Activated CD4-positive, alpha-beta T cell treated with anti-CD3 and anti-CD28 coated beads, Interleukin-2, amount 50 U/mL, for 48 hours (primary cell): ENCODE data around the gene PPP1R7.
A peak's percentile ranks its signal among the peaks of the same experiment; 100 is the strongest.

ENCODE experiments used
- DNase-seq, 2 experiments: peaks; one replicate each; pipeline ENCODE4 v3.0.0-alpha.2; 2020

The PPP1R7 gene

DNA sequence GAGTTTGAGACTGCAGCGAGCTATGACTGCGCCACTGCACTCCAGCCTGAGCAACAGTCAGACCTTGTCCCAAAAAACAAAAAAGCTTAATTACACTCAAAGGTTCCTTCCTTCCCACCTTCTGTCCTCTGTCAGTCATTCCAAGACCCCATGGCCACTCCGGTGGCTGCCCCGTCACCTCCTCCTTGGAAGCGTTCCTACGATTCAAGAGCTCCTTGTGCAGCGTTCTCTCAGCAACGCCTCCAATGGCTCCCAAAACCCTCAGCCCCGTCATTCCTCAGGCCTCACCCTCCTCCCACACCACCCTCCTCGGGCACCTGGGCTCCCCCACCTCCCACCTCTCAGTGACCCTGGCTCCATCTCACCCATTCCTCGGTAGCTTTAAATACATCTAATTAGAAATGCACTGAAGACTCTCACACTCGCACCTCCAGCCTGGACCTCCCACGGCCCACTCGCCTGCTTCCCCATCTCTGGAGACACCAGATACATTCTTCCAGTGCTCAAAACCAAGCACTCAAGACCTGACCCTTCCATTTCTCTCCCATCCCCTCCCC, 9.0 kb upstream of the PPP1R7 start:
- no peak for DNase-seq

DNA sequence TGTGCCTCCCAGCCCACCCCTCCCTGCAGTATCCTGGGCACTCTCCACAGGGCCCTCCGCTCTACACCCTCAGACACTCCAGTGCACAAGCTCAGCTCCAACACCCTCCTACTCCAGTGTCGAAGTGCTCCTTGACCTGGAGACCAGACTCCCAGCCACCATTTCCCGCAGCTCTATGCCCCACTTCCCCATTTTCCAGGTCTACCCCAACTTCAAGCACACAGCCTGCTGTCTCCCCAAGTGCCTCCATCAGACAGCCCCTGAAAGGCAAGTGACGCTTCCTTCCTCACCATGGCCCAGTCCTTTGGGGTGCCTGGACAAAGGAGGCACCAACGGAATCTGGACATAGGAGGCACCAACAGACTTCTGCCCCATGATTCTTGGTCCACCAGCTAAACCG, 8.2 kb upstream of the PPP1R7 start:
- no peak for DNase-seq

DNA sequence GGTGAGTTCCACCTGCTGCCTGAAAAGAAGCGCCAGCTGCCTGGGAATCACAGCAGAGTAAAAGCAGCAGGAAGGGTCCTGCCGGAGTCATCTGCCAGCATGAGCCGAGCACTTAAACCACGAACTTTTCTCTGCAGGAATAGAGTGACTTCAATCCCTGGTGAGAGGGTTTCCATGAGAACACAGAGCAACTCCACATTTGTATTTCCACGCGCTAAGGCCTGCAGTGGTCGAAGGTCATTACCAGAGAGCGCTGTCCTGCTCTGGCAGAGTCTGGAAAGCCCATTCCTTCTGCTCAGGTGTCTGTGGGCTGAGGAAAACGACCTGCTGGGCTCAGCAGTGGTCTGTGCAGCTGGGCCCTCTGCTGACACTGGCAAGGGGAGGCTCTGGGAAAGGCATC, 7.7 kb upstream of the PPP1R7 start:
- DNase-seq: no peak

DNA sequence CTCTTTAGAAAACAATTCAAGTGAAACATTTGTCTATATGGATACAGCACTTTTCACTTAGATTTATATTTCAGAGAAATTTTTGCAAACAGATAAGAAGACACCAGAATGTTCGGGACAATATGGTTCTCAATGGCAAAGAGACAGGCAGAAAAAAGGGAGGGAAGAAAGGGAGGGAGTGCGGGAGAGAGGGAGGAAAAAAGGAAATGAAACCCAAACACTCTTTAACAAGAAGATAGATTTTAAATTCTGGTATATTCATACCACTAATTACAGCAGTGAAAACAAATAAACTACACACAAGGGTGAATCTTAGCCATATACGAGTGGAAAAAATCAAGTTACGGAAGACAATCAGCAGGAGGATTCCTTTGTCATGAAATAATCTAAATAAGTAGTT, 4.0 kb upstream of the PPP1R7 start:
- no peak for DNase-seq

- DNase-seq: no peak
These were observed 2.9 kb upstream of the PPP1R7 start for GRCh38 chr2:241147336-241147735.

DNA sequence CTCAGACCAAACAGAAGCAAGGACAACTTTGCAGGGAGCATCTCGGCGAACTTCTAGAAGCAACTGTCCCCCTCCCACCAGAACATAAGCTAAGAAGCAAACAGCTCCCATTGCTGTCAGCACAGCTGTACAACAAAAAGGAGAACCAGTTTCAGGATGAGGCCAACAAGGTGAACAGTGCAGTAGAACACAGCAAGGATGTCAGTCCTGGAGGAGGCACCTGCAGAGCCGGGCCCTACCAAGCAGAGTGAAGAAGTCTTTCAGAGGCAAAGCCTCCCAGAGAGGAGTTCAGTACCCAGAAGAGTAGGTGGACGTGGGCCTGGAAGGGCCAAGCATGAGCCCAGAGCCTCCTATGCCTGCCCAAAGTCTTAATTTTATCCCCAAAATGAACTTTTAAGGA, 2.0 kb upstream of the PPP1R7 start:
- DNase-seq: no peak

GRCh38 chr2:241148891-241149674, 1.2 kb upstream of the PPP1R7 start, which contains the start of gene PASK:
Gene PASK, minus strand, starts transcription at chr2:241149472. Its CDS starts 6,440 bp downstream, at chr2:241143032.
- peak; percentile 93 to 96 for DNase-seq

DNA sequence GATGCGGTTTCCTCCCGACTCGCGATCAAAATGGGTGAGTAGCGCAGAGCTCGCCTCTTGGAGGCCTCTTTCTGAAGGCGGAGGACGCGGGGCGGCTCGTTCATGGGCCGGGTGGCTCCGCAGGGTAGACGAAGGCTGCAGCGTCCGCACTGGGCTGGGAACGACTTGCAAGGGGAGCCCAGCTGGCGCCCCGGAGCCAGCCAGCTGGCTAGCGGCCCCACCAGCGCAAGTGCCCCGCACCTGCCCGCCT, 667 bp upstream of the PPP1R7 start:
- DNase-seq: no peak

- no peak for DNase-seq
These were observed 628 bp downstream of the PPP1R7 start for GRCh38 chr2:241150660-241151530.

DNA sequence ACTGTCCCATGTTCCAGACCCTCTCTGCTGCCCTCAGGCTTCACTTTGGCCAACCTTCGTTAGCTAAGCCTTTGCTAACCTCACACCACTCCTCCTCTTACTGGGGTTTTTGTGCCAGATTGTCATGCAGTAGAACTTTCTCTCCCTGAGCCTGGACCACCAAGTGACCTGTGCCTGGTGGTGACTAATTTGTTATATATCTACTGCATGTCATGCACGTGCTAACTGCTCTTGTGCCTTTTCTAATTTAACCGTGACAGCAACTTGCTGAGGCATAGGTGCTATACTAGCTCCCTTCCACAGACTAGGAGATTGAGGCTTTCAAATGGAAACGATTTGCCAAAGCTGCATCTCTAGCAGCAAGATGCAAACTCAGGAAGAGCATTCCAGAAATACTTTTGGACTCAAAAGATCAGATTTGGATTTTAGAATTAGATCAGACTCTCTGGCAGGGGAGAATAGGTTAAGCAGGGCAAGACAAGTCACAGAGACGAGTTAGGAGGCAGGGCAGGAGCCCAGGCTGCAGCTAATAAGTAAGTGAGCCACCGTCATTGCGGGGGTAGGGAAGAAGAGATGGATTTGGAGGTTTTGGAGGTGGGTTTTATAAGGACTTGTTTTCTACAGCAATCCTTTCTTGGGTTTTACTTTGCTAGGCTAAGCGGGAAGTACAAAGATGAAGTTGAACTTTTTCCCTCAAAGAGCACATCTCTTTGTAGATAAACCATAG, 1.8 kb downstream of the PPP1R7 start:
- no peak for DNase-seq

DNA sequence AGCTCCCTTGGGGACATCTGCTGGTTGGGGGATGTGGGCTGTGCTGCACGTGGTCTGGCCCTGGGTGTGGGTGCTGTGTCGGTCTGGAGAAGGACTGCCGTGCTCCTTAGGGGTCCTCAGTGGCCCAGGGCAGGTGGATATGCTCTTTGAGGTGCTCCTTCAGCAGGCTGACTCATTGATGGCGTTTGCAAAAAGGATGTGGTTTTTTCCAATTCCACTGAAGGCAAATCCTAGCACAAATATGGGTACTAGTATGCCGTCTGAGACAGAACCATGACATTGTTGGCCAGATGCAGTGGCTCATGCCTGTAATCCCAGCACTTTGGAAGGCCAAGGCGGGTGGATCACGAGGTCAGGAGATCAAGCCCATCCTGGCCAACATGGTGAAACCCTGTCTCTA, 3.3 kb downstream of the PPP1R7 start:
- peak in 1 of 2 experiments; percentile 28 for DNase-seq

GRCh38 chr2:241154915-241155314, 4.6 kb downstream of the PPP1R7 start:
- peak; percentile 44 to 64 for DNase-seq

DNA sequence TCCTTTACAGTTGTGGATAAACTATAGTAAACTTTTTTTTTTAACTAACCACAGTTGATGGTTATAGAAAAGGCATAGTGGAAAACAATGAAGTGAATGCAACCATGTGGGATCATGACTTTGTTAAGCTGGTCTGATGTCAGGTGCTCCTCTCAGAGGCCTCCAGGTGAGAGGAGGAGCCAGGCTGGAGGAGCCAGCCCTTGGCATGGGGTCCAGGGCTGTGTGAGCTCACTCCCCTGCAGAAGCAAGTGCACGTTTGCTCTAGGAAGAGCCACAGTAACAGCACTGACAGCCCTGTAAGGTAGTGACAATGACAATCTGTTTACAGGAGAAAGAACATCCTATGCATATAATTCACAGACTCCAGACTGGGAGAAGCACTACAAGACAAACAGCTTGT, 5.7 kb downstream of the PPP1R7 start:
- DNase-seq: no peak

GRCh38 chr2:241156971-241157441, 6.7 kb downstream of the PPP1R7 start:
- DNase-seq: no peak

DNA sequence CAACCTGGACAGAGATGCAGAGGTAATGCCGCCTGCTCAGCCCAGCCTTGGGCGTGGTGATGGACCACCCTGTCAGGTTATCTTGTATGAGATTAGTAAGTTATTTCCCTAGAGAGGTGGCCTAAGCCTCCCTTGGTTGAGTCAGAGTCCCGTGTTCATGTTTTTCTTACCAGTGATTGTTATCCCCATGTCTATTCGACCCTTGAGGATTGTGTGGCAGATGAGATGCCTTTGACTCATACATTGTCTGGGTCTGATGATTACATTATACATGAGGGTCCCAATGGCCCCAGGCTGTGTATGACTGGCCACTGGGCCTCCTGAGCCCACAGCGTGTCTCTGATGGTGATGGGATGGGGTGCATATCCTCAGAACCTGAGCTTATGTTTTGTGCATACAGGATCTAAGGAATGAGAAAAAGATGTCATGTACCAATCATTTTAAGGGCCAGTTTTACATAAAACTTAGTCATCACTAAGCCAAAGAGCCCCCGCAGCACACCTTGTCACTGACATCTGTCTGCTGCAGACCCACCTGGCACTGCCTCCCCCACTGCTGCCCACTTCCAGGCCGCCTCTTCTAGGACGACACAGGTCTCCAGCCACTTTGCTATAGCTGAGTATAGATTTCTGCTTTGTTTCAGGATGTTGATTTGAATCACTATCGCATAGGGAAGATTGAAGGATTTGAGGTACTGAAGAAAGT, 7.7 kb downstream of the PPP1R7 start:
- DNase-seq: no peak

- no peak for DNase-seq
These were observed 8.3 kb downstream of the PPP1R7 start for GRCh38 chr2:241158546-241158900.

DNA sequence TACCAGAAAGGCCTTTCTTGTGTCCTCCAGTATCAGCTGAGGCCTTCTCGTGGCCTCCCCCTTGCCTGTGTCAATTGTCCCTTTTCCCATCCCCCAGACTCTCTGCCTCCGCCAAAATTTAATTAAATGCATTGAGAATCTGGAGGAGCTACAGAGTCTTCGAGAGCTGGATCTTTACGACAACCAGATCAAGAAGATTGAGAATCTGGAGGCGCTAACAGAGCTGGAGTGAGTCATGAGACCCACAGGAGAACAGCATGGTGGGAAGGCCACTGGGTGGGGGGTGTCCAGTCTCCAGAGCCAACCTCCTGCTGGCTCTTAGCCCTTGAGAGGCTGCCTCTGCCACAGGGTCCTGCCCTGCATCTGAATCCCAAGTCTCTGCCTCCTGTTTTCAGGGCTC, 8.8 kb downstream of the PPP1R7 start:
- no peak for DNase-seq

- no peak for DNase-seq
These were observed 10.1 kb downstream of the PPP1R7 start for GRCh38 chr2:241160318-241160717.

DNA sequence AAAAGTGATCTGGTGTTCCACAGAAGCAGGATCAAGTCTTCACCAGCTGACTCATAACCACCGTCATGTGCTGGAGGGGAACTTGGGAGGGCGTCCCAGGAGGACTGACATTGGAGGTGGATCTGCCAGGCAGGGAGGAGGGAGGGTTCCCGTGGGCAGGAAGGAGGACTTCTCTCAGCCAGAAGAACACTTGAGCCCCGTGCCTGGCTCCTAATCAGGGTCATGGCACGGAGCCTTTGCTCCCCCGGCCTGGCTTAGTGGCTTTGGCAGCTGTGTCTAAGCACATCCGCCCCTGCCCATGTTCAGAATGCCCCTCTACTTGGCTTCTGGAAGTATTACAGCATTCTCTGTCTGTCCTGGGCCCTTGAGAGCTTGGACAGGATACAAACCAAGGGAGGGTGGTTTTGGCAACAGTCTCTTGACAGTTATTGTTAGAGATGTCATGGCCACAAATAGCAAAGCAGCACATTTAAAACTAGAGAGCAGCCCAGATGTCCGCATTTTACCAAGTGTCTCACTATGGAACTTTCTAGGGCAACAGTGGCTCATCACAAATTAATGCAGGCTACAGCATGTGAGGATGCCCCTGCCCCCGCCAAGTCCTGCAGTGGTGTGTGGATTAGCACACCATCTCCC, 11.5 kb downstream of the PPP1R7 start:
- DNase-seq: no peak

DNA sequence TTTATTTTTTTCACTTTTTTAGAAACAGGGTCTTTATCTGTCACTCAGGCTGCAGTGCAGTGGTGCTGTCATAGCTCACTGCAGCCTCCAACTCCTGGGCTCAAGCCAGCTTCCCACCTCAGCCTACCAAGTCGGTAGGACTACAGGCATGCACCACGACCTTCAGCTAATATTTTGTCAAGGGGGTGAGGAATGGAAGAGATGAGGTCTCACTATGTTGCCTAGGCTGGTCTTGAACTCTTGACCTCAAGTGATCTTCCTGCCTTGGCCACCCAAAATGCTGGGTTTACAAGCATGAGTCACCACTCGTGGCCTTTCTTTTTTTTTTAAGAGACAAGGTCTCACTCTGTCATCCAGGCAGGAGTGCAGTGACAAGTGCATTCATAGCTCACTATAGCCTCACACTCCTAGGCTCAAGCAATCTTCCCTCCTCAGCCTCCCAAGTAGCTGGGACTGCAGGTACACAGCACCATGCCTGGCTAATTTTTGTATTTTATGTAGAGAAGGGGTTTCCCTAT, 13.4 kb downstream of the PPP1R7 start:
- DNase-seq: no peak

DNA sequence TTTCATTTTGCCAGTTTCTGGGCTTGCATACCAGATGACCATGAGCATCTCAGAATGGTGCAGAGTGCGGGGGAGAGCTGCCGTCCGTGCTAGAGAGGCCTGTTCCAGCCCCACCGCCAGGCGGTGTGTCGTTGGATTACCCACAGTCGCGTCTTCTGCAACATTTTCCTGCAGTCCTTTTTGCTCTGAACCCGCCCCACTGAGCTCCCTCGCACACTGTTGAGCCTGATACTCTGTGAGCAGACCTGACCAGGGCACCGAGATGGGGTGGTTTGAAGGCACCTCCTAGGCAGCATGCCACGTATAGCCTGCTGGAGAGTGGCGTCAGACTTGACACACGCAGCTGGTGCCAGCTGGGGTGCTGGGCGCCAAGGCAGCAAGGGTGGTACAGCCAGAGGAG, 18.1 kb downstream of the PPP1R7 start:
- no peak for DNase-seq

GRCh38 chr2:241173557-241173956, 23.3 kb downstream of the PPP1R7 start:
- DNase-seq: no peak
